Smooth muscle cell (in vitro differentiated cells): ENCODE data around the gene LARP6. TPM values are rescaled to one million over a fixed set of nuclear protein-coding genes. Genes with fewer than 3 reads are reported as not detected.

Experiments
- DNase-seq: peaks from one replicate; lab custom pipeline; 2025; ENCODE audit not compliant: unreplicated experiment; lab: John Stamatoyannopoulos, UW
- H2AFZ ChIP-seq: fragments of 200-600 bp; sonication (generic); 2 replicates; pipeline ENCODE4 v1.6.0; 2016; ENCODE audit warnings: antibody characterized with exemption, low read depth, mild to moderate bottlenecking
- H3F3A ChIP-seq: fragments of 200-600 bp; sonication (generic); 2 replicates; pipeline ENCODE4 v1.6.0; 2017; ENCODE audit warnings: antibody characterized with exemption, low read depth
- H3K27ac ChIP-seq: fragments of 200-600 bp; sonication (generic); 2 replicates; pipeline ENCODE4 v1.5.1; 2016; ENCODE audit warnings: low read depth, mild to moderate bottlenecking
- H3K27me3 ChIP-seq: fragments of 200-600 bp; sonication (generic); 2 replicates; pipeline ENCODE4 v1.6.1; 2016; ENCODE audit warnings: low read depth, mild to moderate bottlenecking
- H3K36me3 ChIP-seq: fragments of 200-600 bp; sonication (generic); 2 replicates; pipeline ENCODE4 v1.5.1; 2016; ENCODE audit warnings: low read depth
- H3K4me1 ChIP-seq: fragments of 200-600 bp; sonication (generic); 2 replicates; pipeline ENCODE4 v1.5.1; 2016; ENCODE audit warnings: low read depth
- H3K4me2 ChIP-seq: fragments of 200-600 bp; sonication (generic); 2 replicates; pipeline ENCODE4 v1.6.0; 2016; ENCODE audit warnings: mild to moderate bottlenecking
- H3K4me3 ChIP-seq: fragments of 200-600 bp; sonication (generic); 2 replicates; pipeline ENCODE4 v1.5.1; 2016; ENCODE audit warnings: mild to moderate bottlenecking
- H3K79me2 ChIP-seq: fragments of 200-600 bp; sonication (generic); 2 replicates; pipeline ENCODE4 v1.6.0; 2016; ENCODE audit warnings: low read depth, mild to moderate bottlenecking
- H3K9ac ChIP-seq: fragments of 200-600 bp; sonication (generic); 2 replicates; pipeline ENCODE4 v1.6.0; 2016; ENCODE audit warnings: low read depth
- H3K9me3 ChIP-seq: fragments of 200-600 bp; sonication (generic); replicated peaks from 2 replicates; pipeline ENCODE4 v1.5.1; 2016; ENCODE audit warnings: low read depth
- H4K20me1 ChIP-seq: fragments of 200-600 bp; sonication (generic); 2 replicates; pipeline ENCODE4 v1.6.0; 2016; ENCODE audit warnings: low read depth
- whole genome bisulfite sequencing: methylation state at CpG from one replicate; pipeline ENCODE4 v1.1.7; 2016; ENCODE audit warnings: low lambda C conversion rate; 5-methylcytosine and 5-hydroxymethylcytosine counted together
- polyA plus RNA-seq: library from polyadenylated mRNA; unstranded; fragments of >200 nt; fragmentation: Nextera tagmentation; extraction: Ambion mirVana; gene quantifications from 2 replicates; pipeline ENCODE4 v1.2.1, GENCODE V29; 2016
- total RNA-seq: library from RNA; depleted of rRNA; stranded (reverse); fragments of >200 nt; gene quantifications from 2 replicates; pipeline ENCODE4 v1.2.3, GENCODE V29; 2014
- TF ChIP-seq, protein P1 (sequence below): fragments of 200-600 bp; sonication (generic); IDR thresholded peaks from 2 replicates; pipeline ENCODE4 v1.5.1; 2017; ENCODE audit warnings: borderline replicate concordance, mild to moderate bottlenecking, antibody characterized with exemption; ENCODE audit not compliant: insufficient read depth, poor library complexity, severe bottlenecking

Gene LARP6
- total and polyA plus RNA-seq, 2 experiments from 2014 or later, result 55.1 to 69.5 TPM

- no peak for DNase-seq
- WGBS, result 34% methylated on average over 4 of the region's 4 CpGs
- H3K79me2 ChIP-seq, result no peaks in the 10 kb centered on the region
- H3K36me3 ChIP-seq, result no peaks in the 10 kb centered on the region
- H3K27me3 ChIP-seq, result no peaks in the 10 kb centered on the region
- H3K9me3 ChIP-seq, result no peaks in the 10 kb centered on the region
- no peak overlapping the region for H2AFZ ChIP-seq
- TF ChIP-seq, protein P1, sequence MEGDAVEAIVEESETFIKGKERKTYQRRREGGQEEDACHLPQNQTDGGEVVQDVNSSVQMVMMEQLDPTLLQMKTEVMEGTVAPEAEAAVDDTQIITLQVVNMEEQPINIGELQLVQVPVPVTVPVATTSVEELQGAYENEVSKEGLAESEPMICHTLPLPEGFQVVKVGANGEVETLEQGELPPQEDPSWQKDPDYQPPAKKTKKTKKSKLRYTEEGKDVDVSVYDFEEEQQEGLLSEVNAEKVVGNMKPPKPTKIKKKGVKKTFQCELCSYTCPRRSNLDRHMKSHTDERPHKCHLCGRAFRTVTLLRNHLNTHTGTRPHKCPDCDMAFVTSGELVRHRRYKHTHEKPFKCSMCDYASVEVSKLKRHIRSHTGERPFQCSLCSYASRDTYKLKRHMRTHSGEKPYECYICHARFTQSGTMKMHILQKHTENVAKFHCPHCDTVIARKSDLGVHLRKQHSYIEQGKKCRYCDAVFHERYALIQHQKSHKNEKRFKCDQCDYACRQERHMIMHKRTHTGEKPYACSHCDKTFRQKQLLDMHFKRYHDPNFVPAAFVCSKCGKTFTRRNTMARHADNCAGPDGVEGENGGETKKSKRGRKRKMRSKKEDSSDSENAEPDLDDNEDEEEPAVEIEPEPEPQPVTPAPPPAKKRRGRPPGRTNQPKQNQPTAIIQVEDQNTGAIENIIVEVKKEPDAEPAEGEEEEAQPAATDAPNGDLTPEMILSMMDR, result no peak
- H4K20me1 ChIP-seq, result no peaks in the 10 kb centered on the region
- H3K4me3 ChIP-seq, result no peak overlapping the region
- peaks cover 12% of the 10 kb centered on the region for H3F3A ChIP-seq
- H3K4me2 ChIP-seq, result peak overlapping the region; percentile 56
- no peak overlapping the region for H3K9ac ChIP-seq
- H3K27ac ChIP-seq, result peak overlapping the region; percentile 56
- peaks cover 4% of the 10 kb centered on the region for H3K4me1 ChIP-seq
These were observed 51.3 kb downstream of the LARP6 start for GRCh38 chr15:70802629-70803028.

DNA sequence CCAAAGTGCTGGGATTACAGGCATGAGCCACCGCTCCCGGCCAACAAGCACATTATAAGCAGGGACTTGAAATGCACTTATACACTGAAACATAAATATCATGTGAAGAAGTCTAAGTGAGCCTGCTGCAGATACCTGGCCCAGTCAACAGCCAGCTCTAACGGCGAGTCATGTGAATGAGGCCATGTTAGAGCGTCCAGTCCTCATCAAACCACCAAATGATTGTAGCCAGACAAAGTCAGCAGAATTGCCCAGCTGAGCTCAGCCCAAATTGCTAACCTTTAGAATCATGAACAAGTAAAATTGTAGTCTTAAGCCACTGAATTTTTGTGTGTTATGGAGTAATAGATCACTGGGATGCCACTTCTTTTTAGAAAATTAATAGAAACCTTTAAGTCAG lies 52.8 kb downstream of the LARP6 start:
- no peaks in the 10 kb centered on the region for H3K27me3 ChIP-seq
- H3K9ac ChIP-seq, result no peak overlapping the region
- H3K79me2 ChIP-seq, result no peaks in the 10 kb centered on the region
- peaks cover 18% of the 10 kb centered on the region for H3F3A ChIP-seq
- H3K4me2 ChIP-seq, result peak overlapping the region; percentile 53
- WGBS, result 70% methylated on average over 5 of the region's 5 CpGs
- H4K20me1 ChIP-seq, result no peaks in the 10 kb centered on the region
- TF ChIP-seq, protein P1, result no peak
- H3K9me3 ChIP-seq, result no peaks in the 10 kb centered on the region
- peak overlapping the region; percentile 81 for H3K27ac ChIP-seq
- peaks cover 4% of the 10 kb centered on the region for H3K4me1 ChIP-seq
- no peaks in the 10 kb centered on the region for H3K36me3 ChIP-seq
- no peak overlapping the region for H2AFZ ChIP-seq
- DNase-seq, result no peak
- H3K4me3 ChIP-seq, result no peak overlapping the region

DNA sequence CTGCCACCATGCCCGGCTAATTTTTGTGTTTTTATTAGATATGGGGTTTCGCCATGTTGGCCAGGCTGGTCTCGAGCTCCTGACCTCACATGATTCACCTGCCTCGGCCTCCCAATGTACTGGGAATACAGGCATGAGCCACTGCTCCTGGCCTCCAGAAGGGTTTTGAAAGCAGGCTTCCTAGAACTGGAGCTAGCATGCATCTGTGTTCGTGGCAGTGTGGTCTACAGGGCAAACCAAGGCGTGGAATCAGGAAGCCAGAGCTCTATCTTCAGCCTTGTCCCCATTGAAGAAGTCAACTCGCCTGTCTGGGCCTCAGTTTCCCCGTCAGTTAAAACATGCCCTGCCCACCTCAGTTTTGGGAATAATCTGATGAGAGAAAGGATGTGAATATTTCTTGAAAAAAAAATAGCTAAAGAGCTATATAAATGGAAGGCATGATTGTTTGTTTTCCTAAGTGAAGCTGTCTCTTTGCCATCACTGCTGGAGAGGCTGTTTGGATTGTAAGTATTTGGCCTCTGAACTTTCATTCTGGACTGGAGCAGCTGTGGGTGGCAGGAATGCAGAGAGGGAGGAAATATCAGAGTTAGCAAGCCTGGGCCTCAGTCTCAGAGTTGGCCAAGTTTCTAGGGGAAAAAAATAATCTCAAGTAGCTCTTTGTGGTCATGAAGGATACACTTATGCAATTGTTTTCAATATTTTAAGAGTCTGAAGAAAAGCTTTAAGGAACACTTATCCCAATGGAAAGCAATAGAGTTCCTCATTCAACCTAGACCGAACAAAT lies 54.1 kb downstream of the LARP6 start:
- H3K27me3 ChIP-seq, result no peaks in the 10 kb centered on the region
- no peaks in the 10 kb centered on the region for H3K79me2 ChIP-seq
- no peak for DNase-seq
- TF ChIP-seq, protein P1, result no peak
- peaks cover 24% of the 10 kb centered on the region for H3F3A ChIP-seq
- no peak overlapping the region for H2AFZ ChIP-seq
- H3K9me3 ChIP-seq, result no peaks in the 10 kb centered on the region
- peaks cover 8% of the 10 kb centered on the region for H3K4me1 ChIP-seq
- peak overlapping the region; percentile 53 for H3K4me2 ChIP-seq
- no peaks in the 10 kb centered on the region for H4K20me1 ChIP-seq
- no peak overlapping the region for H3K4me3 ChIP-seq
- peak overlapping the region; percentile 81 for H3K27ac ChIP-seq
- no peak overlapping the region for H3K9ac ChIP-seq
- no peaks in the 10 kb centered on the region for H3K36me3 ChIP-seq
- 75% methylated on average over 9 of the region's 9 CpGs for WGBS

GRCh38 chr15:70797464-70797863 lies 56.5 kb downstream of the LARP6 start:
- no peaks in the 10 kb centered on the region for H3K27me3 ChIP-seq
- TF ChIP-seq, protein P1, result no peak
- DNase-seq, result no peak
- no peak overlapping the region for H3K27ac ChIP-seq
- H3K4me1 ChIP-seq, result peaks cover 17% of the 10 kb centered on the region
- H3K9me3 ChIP-seq, result no peaks in the 10 kb centered on the region
- H4K20me1 ChIP-seq, result no peaks in the 10 kb centered on the region
- H3K79me2 ChIP-seq, result no peaks in the 10 kb centered on the region
- H3K4me3 ChIP-seq, result no peak overlapping the region
- 91% methylated on average over 5 of the region's 5 CpGs for WGBS
- no peak overlapping the region for H2AFZ ChIP-seq
- H3F3A ChIP-seq, result peaks cover 40% of the 10 kb centered on the region
- no peak overlapping the region for H3K4me2 ChIP-seq
- H3K9ac ChIP-seq, result no peak overlapping the region
- no peaks in the 10 kb centered on the region for H3K36me3 ChIP-seq
